AG20443 (cell line): ENCODE data around the gene TMEM163.
A peak's percentile ranks its signal among the peaks of the same experiment; 100 is the strongest.

Experiments
- DNase-seq: peaks from one replicate; pipeline ENCODE4 v3.0.0; 2012; ENCODE audit warnings: low spot score, mixed read lengths

Gene TMEM163

DNA sequence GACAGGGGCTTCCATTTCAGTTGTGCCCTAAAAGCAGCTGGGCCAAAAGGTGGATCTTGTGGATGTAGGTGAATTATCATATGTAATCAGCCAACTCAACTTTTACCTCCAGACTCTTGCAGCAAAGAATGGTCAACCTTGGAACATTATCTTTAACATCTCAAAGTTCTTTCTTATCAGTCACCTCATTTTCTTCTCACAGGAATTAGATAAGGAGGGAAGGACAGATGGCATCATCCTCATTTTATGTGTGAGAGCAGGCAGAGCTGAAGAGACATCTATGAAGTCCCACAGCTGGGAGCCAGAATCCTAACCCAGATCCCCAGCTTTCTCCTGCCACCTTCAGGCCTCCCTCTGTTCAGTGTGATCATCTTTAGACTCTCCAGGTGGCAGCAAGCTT is 282.9 kb downstream of the TMEM163 start:
- no peak for DNase-seq

DNA sequence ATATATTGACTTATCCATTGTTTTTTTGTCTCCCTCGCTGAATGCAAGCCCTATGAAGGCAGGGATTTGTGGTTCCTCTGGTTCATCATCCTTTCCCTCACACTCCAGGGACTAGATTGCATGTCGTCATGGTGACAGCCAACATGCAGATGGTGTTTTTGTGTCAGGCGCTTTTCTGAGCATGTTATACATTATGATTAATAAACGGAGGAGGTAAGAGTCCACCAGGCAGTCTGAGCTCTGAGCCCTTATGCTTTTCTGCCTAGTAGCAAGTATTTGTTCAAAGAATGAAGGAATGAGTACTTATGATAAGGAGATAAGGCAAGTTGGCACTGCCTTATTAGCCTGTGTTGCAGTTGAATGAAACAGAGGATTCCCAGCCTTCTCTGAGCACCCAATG is 283.3 kb downstream of the TMEM163 start:
- no peak for DNase-seq

DNA sequence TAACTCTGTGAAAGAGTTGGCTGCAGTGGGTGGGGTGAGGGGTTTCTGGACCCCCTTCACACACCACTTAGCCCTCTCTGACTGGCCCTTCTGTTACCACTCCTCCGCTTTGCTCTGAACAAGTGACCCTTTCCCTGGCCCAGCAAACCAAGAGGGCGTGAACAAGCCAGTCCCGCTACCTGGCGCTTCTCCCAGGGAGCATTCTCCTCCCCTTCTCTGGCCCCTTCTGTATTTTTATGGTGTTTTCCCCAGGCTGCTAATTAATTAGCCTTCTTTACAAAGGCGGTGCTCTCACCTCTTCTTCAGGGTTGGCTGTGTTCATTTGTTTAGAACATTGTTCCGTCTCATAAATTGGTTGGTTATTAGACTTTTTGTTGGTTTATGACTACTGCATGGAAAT is 284.8 kb downstream of the TMEM163 start:
- no peak for DNase-seq

DNA sequence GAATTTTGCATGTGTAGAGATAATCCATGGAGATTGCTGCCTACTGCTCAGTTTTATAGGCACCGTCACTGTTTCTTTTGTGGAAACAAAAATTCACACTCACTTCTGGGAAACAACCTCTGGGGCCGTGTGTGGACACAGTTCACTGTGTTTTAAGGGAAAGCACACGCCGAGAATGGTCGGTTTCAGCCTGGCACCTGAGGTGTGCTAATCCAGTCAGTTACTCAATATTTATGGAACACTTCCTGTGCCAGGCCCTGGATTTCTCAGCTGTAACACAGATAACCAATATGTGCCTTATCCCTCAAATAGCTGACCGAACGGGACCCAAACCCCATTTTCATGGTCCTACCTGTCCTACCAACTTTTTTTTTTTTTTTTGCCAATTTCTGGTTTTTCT is 285.3 kb downstream of the TMEM163 start:
- no peak for DNase-seq

- DNase-seq: no peak
Observed at GRCh38 chr2:134432435-134432883, 286.3 kb downstream of the TMEM163 start.

DNA sequence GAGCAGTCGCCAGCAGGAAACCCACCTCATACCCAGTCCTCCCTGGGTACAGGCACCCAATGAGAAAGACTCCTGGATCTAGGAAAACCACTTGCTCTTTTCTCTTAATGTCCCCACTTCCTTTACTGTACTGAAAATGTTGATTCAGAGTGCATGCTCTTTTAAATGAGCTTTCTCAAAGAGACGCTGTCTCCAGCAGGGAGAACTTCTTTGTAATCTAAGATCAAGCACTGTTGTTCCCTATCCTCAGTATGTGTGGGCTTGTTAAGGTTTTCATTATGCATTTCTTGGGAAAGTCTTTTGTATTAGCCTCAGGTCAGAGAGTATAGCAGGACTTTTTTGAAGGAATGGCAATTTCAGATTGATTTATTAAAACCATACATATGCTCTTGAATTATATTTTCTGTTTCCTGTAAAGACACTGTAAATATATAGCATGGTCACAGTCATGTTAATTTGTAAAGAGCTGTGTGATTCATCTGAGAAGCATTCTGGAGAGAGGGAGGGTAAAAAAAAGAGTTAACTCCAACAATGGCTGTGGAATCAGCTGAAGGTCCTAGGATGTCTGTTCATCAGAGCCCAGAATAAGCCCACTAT is 286.9 kb downstream of the TMEM163 start:
- DNase-seq: no peak

DNA sequence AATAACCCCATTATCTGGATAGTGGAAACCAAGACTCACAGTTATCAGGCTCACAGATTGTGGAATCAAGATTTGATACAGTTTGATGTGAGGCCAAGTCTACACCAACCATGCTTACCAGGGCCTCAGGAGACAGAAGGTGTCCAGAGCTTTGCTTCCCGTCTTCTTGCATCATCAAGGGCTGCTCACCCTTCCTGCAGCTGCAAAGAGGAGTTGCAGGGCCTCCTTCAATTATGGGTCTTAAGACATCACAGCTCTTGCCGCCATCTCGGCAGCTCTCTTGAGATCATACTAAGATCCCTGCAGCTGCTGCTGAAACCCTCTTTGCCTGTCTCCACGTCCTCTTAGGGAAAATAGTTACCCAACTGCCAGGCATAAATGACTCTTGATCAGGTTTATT is 288.9 kb downstream of the TMEM163 start:
- DNase-seq: no peak

DNA sequence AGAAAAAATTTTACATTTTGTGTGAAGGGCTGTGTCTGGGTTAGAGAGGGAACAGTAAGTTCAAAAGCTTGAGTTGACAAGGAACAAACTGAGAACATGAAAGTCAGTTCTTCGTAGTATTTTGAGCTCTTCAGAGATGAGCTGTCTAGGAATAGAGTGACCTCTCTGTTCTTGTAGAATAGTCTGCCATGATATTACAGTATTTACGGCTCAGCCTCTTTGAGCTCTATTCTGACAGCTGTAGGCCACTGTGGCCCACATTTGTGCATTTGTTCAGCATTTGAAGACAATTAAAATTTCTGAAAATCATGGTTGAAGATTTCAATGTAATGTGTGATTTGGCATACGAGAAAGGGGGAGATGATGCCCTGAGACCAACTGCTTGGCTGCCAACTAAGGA is 292.1 kb downstream of the TMEM163 start:
- no peak for DNase-seq

DNA sequence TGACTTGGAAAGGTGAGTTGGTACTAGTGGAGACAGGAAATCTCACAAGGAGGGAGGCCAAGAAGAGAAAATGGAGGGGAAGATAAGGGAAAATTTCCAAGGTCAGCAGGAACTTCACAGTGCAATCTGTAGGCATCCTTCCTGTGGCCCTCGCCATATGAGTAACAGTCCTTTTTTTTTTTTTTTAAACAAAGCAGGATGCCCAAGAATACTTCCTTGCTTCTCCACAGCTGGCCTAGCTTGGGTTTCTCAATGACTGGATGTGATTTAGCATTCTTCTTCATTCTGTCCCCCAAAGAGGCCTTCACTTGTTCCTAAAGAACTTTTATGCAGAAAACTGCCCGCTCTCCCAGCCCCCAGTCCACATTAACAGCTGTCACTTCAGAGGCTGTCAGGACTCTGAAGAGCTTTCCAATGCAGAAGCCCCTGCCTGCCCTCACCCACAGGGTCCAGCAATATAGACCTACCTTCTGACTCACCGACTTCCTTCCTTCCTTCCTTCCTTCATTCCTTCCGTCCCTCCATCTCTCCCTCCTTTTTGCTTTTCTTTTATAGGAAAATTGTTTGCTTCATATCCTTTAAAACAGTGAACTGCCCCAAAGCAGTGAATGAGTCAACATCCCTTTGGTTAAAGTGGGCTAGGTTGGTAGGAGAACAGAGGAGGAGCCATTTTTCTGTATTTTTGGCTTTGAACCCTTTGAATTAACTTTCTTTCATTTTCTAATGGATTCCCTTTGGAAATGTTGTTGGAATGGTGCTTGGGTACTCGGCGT is 292.9 kb downstream of the TMEM163 start:
- no peak for DNase-seq

- no peak for DNase-seq
Observed at GRCh38 chr2:134421556-134422328, 297.1 kb downstream of the TMEM163 start.

- DNase-seq: no peak
Observed at GRCh38 chr2:134420920-134421319, 297.9 kb downstream of the TMEM163 start.

DNA sequence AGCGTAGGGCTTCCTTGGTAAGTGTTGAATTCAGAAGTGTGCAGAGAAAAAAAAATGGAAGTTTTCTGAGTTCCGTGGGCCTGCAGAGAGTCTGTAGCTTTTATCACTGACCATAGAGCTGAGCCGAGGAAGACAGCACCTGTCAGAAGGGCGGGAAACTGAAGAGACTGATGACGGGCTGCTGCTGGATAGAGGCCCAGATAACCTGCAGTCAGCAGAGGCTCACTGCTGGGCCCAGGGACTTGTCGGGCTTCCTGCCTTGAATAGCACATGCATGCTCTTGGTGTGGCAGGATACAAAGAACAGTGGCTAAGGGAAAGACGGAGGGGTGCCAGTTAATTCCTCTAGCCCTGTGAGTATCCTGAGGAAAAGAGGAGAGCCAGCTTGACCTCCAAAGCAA is 298.5 kb downstream of the TMEM163 start:
- DNase-seq: no peak

DNA sequence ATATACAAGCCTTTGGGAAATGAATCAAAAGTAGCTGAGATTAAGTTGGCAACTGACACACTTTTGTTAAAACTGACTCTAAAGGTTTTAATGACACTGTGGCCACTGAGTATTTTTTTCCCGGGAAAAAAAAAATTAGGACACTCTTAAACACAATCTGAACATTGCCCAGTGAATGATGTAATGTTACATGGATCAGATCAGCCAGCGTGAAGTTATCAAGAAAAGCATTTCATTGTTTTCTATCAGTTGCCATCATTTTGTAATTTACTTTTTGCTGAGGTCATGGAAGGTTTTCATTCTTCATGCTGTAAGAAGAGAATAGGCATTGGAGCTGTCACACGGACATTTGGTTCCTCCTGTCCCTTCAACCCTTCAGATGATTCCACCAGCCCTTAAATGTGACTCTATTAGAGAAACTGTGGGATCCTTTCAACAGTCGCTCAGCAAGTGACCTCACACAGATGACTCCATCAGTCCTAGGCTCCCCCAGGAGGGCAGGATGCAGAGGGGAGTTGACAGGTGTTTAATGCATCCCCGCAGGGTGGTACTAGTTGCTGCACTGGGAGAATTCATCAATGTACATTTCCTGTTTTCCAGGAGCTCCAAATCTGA is 300.7 kb downstream of the TMEM163 start:
- DNase-seq: no peak

DNA sequence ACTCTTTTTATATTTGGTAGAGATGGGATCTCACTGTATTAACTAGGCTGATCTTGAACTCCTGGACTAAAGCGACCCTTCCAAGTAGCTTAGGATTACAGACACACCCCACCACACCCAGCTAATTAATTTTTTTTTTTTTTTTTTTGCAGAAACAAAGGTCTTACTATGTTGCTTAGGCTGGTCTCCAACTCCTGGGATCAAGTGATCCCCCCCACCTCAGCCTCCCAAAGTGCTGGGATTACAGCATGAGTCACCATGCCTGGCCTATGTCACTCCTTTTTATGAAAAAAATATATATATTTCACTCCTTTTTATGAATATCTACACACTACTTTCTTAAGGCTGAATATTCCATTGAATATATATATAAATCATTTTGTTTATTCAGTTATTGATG is 302.2 kb downstream of the TMEM163 start:
- no peak for DNase-seq

DNA sequence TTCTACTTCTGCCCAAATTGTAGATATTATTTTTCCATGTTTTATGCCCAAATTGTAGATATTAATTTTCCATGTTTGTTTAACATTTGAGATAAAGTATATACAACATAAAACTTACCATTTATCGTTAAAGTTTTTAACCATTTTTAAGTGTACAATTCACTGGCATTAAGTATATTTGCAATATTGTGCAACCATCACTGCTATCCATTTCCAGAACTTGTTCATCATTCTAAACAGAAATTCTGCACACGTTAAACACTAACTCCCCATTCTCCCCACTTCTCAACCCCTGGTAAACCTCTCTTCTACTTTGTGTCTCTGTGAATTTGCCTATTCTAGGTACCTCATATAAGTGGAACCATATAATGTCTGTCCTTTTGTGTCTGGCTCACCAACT is 302.8 kb downstream of the TMEM163 start:
- no peak for DNase-seq

DNA sequence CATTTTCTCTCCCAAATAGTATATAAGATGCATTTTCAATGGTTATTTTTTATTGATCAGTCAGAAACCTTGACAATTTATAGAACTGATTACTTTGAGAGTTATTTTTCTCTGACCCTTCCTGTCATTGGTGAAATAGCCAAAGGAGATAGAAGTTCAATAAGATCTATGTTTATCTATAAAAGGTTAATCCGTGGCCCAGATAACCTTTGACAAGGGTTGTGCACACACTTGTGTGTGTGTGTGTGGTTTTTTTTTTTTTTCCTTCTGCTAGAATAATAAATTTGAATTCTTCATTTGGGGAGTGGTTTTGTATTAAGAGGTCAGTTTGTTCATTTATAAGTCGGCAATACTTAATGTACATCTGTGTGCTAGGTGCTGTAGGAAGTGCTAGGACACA is 304.9 kb downstream of the TMEM163 start:
- DNase-seq: no peak

DNA sequence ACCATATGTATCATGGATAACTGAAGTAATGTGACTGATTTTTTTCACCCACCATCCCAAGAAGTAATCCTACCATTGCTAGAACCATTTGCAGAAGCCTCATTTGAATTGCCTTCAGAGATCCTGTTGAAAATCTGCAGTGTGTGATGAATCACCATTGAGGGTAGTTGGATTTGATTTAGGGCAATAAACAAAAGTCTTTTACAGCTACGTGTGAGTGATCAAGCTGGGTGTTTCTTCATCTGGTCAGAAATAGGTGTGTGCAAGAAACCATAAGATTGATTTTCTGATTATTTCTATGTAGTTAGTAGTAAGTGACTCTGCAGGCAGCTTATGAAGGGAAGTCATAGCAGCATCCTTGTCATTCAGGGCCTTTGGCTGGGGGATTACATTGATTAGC is 305.4 kb downstream of the TMEM163 start:
- no peak for DNase-seq

DNA sequence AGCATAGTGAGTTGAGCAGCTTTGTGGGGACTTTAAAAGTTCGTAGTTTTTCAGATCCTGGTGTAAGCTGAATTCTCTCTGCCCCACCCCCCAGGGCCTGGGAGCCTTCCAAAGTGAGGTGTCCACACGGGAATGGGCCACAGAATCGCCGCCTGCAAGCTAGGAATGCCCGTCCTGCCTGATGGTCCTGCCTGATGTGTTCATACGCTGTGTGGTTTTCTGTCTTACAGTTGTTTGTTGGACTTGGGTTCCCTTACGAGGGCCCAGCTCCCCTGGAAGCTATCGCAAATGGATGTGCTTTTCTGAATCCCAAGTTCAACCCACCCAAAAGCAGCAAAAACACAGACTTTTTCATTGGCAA is 306.2 kb downstream of the TMEM163 start:
- DNase-seq: no peak

GRCh38 chr2:134411828-134412638 is 306.8 kb downstream of the TMEM163 start:
- peak; percentile 88 for DNase-seq

DNA sequence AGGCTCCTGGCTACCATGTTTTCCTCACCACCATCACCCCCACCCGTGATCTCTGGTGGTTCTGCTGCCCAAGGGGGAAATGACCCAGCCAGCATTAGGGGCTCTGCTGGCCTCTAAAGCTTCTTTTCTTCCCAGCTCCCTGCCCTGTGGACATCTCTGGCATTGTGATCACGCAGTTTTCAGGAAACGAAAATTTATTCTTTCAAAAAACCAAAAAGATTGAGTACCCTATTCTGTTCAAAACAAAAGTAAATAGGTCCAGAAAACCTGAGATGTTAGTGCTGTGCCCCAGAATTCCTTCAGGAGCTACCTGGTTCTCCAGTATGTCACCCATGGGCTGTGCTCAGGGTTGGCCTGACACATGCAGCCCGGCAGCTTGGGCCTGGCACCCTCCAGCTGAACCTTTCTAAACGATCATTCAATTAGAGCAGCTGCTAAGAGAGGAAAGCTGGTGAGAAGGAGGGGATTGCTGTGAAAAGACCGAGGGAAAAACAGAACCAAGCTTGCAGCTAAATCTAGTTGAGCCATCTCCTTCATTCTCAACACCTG is 307.4 kb downstream of the TMEM163 start:
- DNase-seq: no peak

- DNase-seq: peak; percentile 22
Observed at GRCh38 chr2:134410831-134411231, 308.0 kb downstream of the TMEM163 start.

GRCh38 chr2:134410006-134410405 is 308.8 kb downstream of the TMEM163 start:
- DNase-seq: no peak
